A549 (cell line): ENCODE data around the gene SLFN11.

ENCODE experiments used
- CEBPB ChIP-seq, 2 experiments: fragments of >200 bp in 1 of 2; sonication (Bioruptor Twin) in 1 of 2; formaldehyde crosslinking in 1 of 2; IDR thresholded peaks; 2 replicates each; pipeline ENCODE4 v1.6.1; 2012 to 2016
- CTCF ChIP-seq: fragments of >200 bp; sonication (Bioruptor Twin); formaldehyde crosslinking; IDR thresholded peaks from 3 replicates; pipeline ENCODE4 v1.5.1; 2016
- ELK1 ChIP-seq: fragments of 150-350 bp; IDR thresholded peaks from 2 replicates; pipeline ENCODE4 v1.6.1; 2014; ENCODE audit warnings: low read depth, mild to moderate bottlenecking, low read length
- EP300 ChIP-seq, 2 experiments: fragments of >200 bp; sonication (Bioruptor Twin); formaldehyde crosslinking; IDR thresholded peaks; 2 replicates in 1 of 2; 3 replicates in 1 of 2; pipeline ENCODE4 v1.6.1; 2016 to 2017
- KDM5A ChIP-seq: fragments of 200-600 bp; sonication (generic); IDR thresholded peaks from 2 replicates; pipeline ENCODE4 v1.6.1; 2016; ENCODE audit warnings: antibody characterized with exemption, mild to moderate bottlenecking
- MAFK ChIP-seq: fragments of 450-650 bp; IDR thresholded peaks from 2 replicates; pipeline ENCODE4 v1.6.1; 2014; ENCODE audit not compliant: partially characterized antibody
- MAZ ChIP-seq: fragments of 150-350 bp; IDR thresholded peaks from 2 replicates; pipeline ENCODE4 v1.6.1; 2014; ENCODE audit warnings: antibody characterized with exemption, low read depth, low read length, borderline replicate concordance
- POLR2A ChIP-seq: IDR thresholded peaks from 2 replicates; pipeline ENCODE4 v1.6.1; 2012; ENCODE audit warnings: mild to moderate bottlenecking, low read length
- ZNF302 ChIP-seq: fragments of 250-450 bp; sonication (Bioruptor Pico); IDR thresholded peaks from 2 replicates; pipeline ENCODE4 v1.9.0; 2021; ENCODE audit warnings: inconsistent platforms, mild to moderate bottlenecking, moderate library complexity

GRCh38 chr17:35372846-35373533 lies 431 bp downstream of the SLFN11 start:
- TF ChIP-seq POLR2A = no peak
- no peak for TF ChIP-seq KDM5A
- TF ChIP-seq CTCF = no peak
- no peak for TF ChIP-seq ELK1
- TF ChIP-seq EP300 (IDR thresholded peaks at IDR 0.05) = no peak
- no peak for TF ChIP-seq MAZ
- no peak for TF ChIP-seq ZNF302 (CRISPR knock-in tag)
- TF ChIP-seq MAFK = no peak
- TF ChIP-seq CEBPB (IDR thresholded peaks at IDR 0.05) = no peak
